HUDEP-2 (cell line): ENCODE measurements around the gene ALDH1B1.

Experiments
- DNase-seq, 76 experiments: peaks; one replicate each; lab custom pipeline; 2025; ENCODE audit not compliant: unreplicated experiment in 76 of 76; lab: John Stamatoyannopoulos, UW

ALDH1B1 gene

DNA sequence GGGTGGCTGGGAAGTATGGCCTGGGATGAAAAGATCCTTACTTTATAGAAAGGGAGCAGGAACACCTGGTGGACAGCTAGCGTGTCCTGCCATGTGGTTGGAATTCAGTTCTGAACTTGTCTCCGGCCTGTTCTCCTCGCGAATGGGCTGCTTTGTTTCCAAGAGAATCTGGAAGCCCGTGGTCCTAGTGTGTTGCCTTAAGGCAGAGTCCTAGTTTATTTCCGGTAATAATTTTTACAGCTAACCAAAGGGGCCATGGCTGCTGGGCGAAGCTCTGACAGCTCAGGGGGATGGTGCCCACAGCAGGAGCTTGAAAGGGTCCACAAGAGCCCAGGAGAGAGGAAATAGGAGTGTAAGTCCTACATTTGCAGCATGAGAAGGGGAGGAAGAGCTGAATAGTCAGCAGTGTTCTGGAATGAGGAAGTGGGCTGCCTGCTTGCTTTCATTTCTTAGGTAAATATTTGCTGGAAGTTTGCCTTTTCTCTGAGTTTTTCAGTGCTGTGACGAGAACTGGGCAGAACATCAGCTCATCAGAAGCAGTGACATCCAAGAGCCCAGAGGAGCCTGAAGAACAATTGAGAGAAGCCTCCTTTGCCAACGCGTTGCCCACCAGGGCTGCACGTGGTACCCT is 44.8 kb downstream of the ALDH1B1 start:
- no peak for DNase-seq

DNA sequence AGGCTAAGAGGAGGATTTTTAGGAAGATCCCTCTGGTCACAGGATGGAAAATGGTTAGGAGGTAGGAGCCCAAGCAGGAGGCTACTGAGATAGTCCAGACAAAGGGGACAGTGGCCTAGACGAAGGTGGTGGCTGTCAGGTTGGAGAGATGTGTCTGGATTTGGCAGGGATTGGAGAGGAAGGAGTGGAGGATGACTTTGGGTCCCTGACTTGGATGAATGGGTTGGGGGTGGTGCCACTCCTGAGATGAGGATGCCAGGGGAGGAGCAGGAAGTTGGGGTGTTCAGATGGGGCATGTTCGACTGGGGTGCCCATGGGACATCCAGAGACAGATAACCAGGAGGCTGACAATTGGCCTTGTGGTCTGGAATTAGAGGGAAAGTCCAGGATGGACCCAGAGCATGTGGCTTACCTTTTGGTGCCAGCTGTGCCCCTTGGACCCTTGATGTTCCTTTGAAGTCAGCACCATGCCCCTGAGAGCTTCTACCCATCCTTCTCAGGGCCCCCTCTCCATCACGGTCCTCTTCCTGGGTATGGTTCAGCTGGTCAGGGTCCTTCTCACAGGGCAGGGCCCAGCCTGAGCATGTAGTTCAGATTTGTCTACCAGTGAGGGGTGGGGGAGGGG is 46.9 kb downstream of the ALDH1B1 start:
- DNase-seq, result no peak

- DNase-seq, result no peak
Observed at GRCh38 chr9:38439916-38440301, 47.4 kb downstream of the ALDH1B1 start.

DNA sequence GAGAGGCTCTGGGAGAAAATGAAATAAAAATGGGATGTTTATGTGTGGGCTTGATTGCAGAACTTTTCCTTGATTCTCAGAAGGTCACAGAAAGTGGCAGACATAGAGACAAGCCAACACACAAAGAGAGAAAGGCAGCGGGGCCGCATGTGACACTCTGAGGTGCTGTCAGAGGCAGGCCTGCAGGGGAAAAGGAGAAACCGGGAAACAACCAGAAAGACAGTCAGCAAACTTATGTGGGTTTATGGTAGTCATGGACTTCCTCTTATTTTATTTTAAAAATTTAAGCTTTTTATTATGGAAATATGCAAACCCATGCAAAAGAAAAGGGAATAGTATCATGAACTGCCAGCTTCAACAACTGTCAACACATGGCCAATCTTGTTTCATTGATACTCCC is 48.0 kb downstream of the ALDH1B1 start:
- no peak for DNase-seq

DNA sequence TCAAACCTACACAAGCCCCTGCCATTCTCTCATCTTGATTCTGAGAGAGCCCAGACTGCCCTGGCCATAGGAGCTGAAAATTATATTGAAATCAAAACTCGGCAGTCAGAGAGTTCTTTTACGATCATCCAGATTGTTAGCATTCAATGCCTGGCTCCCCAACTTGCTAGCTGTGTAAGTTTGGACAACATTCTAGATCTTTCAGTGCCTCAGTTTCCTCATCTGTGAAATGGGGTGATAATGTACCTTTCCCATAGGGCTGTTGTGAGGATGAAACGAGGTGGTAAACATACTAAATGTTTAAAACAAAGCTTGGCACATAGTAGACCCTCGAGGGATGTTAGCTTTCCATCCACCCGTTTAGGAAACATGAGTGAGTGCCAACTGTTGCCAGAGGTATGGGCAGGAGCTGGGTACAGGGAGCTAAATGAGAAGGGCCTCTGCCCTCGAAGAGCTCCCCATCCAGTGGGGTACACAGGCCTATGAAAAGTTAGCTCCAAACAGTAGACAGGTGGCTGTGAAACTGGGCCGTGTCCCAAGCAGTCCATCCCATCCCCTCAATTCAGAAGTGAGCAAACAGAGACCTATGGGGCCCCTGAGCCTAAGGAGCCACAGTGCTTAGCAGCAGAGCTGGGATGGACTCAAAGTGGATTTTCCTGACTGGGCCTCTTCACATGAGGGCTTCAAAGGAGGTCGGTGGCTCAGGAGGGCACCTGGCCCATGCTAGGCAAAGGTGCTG is 49.0 kb downstream of the ALDH1B1 start:
- DNase-seq, result no peak

- DNase-seq, result no peak
Observed at GRCh38 chr9:38442473-38443096, 50.1 kb downstream of the ALDH1B1 start.

GRCh38 chr9:38443181-38443580 is 50.7 kb downstream of the ALDH1B1 start:
- no peak for DNase-seq

- no peak for DNase-seq
Observed at GRCh38 chr9:38443597-38443996, 51.1 kb downstream of the ALDH1B1 start.

GRCh38 chr9:38445154-38446043 is 52.9 kb downstream of the ALDH1B1 start:
- DNase-seq, result peak in 1 of 76 experiments; percentile 0

DNA sequence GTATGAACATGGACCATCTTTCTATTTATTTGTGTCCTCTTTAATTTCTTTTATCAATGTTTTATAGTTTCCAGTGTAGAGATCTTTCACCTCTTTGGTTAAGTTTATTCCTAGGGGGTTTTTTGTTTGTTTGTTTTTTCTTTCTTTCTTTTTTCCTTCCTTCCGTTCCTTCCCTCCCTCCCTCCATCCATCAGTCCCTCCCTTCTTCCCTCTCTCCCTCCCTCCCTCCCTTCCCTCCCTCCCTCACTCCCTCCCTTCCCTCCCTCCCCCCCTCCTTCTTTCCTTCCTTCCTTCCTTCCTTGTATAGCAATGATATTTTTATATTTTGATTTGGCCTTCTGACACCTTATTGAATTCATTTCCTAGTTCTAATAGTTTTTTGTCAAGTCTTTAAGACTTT is 55.2 kb downstream of the ALDH1B1 start:
- DNase-seq, result no peak
